ENCODE measurements around the gene MAPK10.
A peak's percentile ranks its signal among the peaks of the same experiment; 100 is the strongest.

The MAPK10 gene

DNA sequence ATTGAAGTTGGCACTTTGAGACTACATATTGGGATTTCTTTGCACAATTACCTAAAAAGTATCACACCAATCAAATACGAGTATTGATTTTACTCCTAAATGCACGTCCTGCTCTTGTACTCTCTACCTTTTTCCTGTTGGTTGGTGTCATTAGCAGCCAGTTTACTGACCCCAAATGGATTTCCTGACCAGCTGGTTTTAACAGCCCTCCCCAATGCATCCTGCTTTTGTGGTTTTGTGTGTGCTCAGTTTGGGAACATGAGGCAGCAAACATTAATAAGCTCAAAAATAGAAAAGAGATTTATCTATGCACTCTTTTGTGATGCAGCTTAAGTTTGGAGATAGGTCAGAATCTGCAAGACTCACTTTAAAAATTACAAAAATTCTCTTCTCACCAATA lies 230.3 kb downstream of the MAPK10 start:
- no peak for TF ChIP-seq CTCF (conservative IDR thresholded peaks at IDR 0.05; ENCODE audit: control insufficient read depth, insufficient read depth, low read depth, low read length)
- H3K4me3 ChIP-seq (ENCODE audit: control insufficient read depth, low read depth, low read length), result no peak overlapping the region
- DNase-seq (ENCODE audit: low read depth), result no peak

- H3K4me3 ChIP-seq (ENCODE audit: control insufficient read depth, low read depth, low read length), result no peak overlapping the region
- TF ChIP-seq CTCF (conservative IDR thresholded peaks at IDR 0.05; ENCODE audit: control insufficient read depth, insufficient read depth, low read depth, low read length), result no peak
- DNase-seq (ENCODE audit: low read depth), result no peak
Observed at GRCh38 chr4:86122404-86122803, 237.4 kb downstream of the MAPK10 start.

- no peak for TF ChIP-seq CTCF (conservative IDR thresholded peaks at IDR 0.05; ENCODE audit: control insufficient read depth, insufficient read depth, low read depth, low read length)
- no peak overlapping the region for H3K4me3 ChIP-seq (ENCODE audit: control insufficient read depth, low read depth, low read length)
- DNase-seq (ENCODE audit: low read depth), result no peak
Observed at GRCh38 chr4:86118711-86119110, 241.1 kb downstream of the MAPK10 start.

DNA sequence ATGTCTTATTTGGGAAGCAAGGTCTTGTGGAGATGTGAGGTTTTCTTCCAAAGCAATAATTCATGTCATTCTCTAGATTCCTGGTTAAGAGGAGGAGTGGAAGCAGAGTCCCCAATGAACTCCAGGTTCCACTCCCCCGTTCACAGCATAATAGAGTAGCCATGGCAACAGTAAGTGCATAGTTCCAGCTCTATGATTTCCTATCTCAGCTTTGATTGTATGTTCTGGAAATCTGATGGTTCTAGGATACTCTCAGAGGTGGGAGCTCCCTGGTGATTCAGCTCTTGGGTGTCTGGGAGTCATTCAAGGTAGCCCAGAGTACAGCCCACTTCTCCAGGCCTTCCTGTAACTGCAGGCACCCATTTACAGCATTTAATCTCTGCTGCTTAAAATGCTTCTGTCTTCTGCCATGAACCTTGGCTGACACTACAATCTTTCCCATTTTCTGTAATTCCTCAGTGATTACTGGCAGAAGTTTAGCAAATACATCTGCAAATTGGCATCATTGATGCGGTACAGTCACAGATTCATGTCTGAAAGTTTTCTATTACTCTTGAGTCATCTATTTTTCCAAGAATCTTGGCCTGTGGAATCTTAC lies 242.0 kb downstream of the MAPK10 start:
- no peak for TF ChIP-seq CTCF (conservative IDR thresholded peaks at IDR 0.05; ENCODE audit: control insufficient read depth, insufficient read depth, low read depth, low read length)
- peak; percentile 96 for DNase-seq (ENCODE audit: low read depth)
- H3K4me3 ChIP-seq (ENCODE audit: control insufficient read depth, low read depth, low read length), result no peak overlapping the region

- H3K4me3 ChIP-seq (ENCODE audit: control insufficient read depth, low read depth, low read length), result no peak overlapping the region
- TF ChIP-seq CTCF (conservative IDR thresholded peaks at IDR 0.05; ENCODE audit: control insufficient read depth, insufficient read depth, low read depth, low read length), result no peak
- DNase-seq (ENCODE audit: low read depth), result no peak
Observed at GRCh38 chr4:86114563-86114962, 245.3 kb downstream of the MAPK10 start.

GRCh38 chr4:86108834-86109233 lies 251.0 kb downstream of the MAPK10 start:
- no peak for TF ChIP-seq CTCF (conservative IDR thresholded peaks at IDR 0.05; ENCODE audit: control insufficient read depth, insufficient read depth, low read depth, low read length)
- DNase-seq (ENCODE audit: low read depth), result no peak
- no peak overlapping the region for H3K4me3 ChIP-seq (ENCODE audit: control insufficient read depth, low read depth, low read length)

- DNase-seq (ENCODE audit: low read depth), result no peak
- no peak for TF ChIP-seq CTCF (conservative IDR thresholded peaks at IDR 0.05; ENCODE audit: control insufficient read depth, insufficient read depth, low read depth, low read length)
- no peak overlapping the region for H3K4me3 ChIP-seq (ENCODE audit: control insufficient read depth, low read depth, low read length)
Observed at GRCh38 chr4:86108137-86108536, 251.7 kb downstream of the MAPK10 start.
